Fibroblast of lung (primary cell): ENCODE results near the gene PLEKHG1.

Source experiments
- EZH2 ChIP-seq: IDR thresholded peaks from 2 replicates; pipeline ENCODE4 v1.5.1; 2012; ENCODE audit warnings: low read length, control low read depth, mild to moderate bottlenecking; ENCODE audit errors: missing control alignments
- TF ChIP-seq, protein P1 (sequence below), 2 donors: IDR thresholded peaks in 1 of 2; conservative IDR thresholded peaks in 1 of 2; 1 replicate in 1 of 2; 2 replicates in 1 of 2; pipeline ENCODE4 v1.5.1; 2011 to 2012; ENCODE audit warnings: low read length in 2 of 2, control low read depth in 1 of 2, inconsistent platforms in 1 of 2, low read depth in 1 of 2, mild to moderate bottlenecking in 1 of 2

GRCh38 chr6:150631283-150631983, 31.7 kb downstream of the PLEKHG1 start:
- TF ChIP-seq, protein P1, sequence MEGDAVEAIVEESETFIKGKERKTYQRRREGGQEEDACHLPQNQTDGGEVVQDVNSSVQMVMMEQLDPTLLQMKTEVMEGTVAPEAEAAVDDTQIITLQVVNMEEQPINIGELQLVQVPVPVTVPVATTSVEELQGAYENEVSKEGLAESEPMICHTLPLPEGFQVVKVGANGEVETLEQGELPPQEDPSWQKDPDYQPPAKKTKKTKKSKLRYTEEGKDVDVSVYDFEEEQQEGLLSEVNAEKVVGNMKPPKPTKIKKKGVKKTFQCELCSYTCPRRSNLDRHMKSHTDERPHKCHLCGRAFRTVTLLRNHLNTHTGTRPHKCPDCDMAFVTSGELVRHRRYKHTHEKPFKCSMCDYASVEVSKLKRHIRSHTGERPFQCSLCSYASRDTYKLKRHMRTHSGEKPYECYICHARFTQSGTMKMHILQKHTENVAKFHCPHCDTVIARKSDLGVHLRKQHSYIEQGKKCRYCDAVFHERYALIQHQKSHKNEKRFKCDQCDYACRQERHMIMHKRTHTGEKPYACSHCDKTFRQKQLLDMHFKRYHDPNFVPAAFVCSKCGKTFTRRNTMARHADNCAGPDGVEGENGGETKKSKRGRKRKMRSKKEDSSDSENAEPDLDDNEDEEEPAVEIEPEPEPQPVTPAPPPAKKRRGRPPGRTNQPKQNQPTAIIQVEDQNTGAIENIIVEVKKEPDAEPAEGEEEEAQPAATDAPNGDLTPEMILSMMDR (conservative IDR thresholded peaks at IDR 0.05 in 1 of 2, IDR thresholded peaks at IDR 0.05 in 1 of 2; ENCODE audit: low read depth in 1 of 2, low read length in 2 of 2) = no peak
- TF ChIP-seq EZH2 = no peak
